Spleen (tissue), 7 donors: Measurements from ENCODE around the gene SLC25A24.
"Not testable (repeated sequence)": the region's sequence is repeated elsewhere in the genome, so short reads cannot be mapped to it uniquely, and the experiment has no call there.

ENCODE experiments used
- POLR2A ChIP-seq, 3 donors: fragments of 450-650 bp; IDR thresholded peaks; one replicate each; pipeline ENCODE4 v1.5.1; 2017; ENCODE audit warnings: antibody characterized with exemption in 3 of 3, mild to moderate bottlenecking in 1 of 3
- TF ChIP-seq, protein P1 (sequence below), 11 experiments: fragments of 200-600 bp in 7 of 11; fragments of 450-650 bp in 4 of 11; sonication (generic) in 4 of 11; IDR thresholded peaks in 8 of 11; conservative IDR thresholded peaks in 3 of 11; 1 replicate in 7 of 11; 2 replicates in 4 of 11; pipeline versions ENCODE4 v1.4.0 to v1.8.0; 2016 to 2021; ENCODE audit warnings: antibody characterized with exemption in 11 of 11, inconsistent platforms in 4 of 11, mild to moderate bottlenecking in 1 of 11
- donor health status: DM: no; HTN: no; CAD: no; lungs with moderate emphysema.
- donor health status: DM: no; HTN: no; CAD: no.
- donor health status: DM: no; HTN: no; CAD: no.

DNA sequence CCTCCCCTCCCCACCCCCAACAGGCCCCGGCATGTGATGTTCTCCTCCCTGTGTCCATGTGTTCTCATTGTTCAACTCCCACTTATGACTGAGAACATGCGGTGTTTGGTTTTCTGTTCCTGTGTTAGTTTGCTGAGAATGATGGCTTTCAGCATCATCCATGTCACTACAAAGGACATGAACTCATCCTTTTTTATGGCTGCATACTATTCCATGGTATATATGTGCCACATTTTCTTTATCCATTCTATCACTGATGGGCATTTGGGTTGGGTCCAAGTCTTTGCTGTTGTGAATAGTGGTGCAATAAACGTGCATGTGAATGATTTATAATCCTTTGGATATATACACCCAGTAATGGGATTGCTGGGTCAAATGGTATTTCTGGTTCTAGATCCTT is 3.4 kb upstream of the SLC25A24 start:
- TF ChIP-seq, protein P1, sequence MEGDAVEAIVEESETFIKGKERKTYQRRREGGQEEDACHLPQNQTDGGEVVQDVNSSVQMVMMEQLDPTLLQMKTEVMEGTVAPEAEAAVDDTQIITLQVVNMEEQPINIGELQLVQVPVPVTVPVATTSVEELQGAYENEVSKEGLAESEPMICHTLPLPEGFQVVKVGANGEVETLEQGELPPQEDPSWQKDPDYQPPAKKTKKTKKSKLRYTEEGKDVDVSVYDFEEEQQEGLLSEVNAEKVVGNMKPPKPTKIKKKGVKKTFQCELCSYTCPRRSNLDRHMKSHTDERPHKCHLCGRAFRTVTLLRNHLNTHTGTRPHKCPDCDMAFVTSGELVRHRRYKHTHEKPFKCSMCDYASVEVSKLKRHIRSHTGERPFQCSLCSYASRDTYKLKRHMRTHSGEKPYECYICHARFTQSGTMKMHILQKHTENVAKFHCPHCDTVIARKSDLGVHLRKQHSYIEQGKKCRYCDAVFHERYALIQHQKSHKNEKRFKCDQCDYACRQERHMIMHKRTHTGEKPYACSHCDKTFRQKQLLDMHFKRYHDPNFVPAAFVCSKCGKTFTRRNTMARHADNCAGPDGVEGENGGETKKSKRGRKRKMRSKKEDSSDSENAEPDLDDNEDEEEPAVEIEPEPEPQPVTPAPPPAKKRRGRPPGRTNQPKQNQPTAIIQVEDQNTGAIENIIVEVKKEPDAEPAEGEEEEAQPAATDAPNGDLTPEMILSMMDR (IDR thresholded peaks at IDR 0.05 in 8 of 11, conservative IDR thresholded peaks at IDR 0.05 in 3 of 11): not testable (repeated sequence)
- TF ChIP-seq POLR2A (IDR thresholded peaks at IDR 0.05): not testable (repeated sequence)
